K562 (cell line): ENCODE measurements around the gene OR6B2. TPM values are rescaled to one million over a fixed set of nuclear protein-coding genes. Genes with fewer than 3 reads are reported as not detected.

Experiments used
- ATAC-seq: fragments of 200-7000 bp; cut with Tn5 transposase; 3 replicates; pipeline ENCODE4 v1.9.1; 2020; ENCODE audit warnings: moderate library complexity
- BruUV-seq: library from RNA; stranded (reverse); fragments of 400-500 nt; replicated peaks from 2 replicates; lab custom pipeline; 2021; lab: Mats Ljungman, UMichigan
- CTCF ChIA-PET: fragments of 300-600 bp; formaldehyde crosslinking; extraction: SDS; loops from one replicate; lab custom pipeline; 2021; ENCODE audit warnings: low intra/inter-chr PET ratio; lab: Yijun Ruan, JAX
- POLR2A ChIA-PET: fragments of 300-600, 350-650 bp; sonication (Branson Sonifier 250); formaldehyde crosslinking; extraction: SDS; loops from one replicate; lab custom pipeline; 2021; ENCODE audit warnings: antibody characterized with exemption, inconsistent platforms; lab: Yijun Ruan, JAX
- DNase-seq, 4 experiments: peaks; one replicate each; pipeline versions ENCODE4 v3.0.0 to v3.0.0-alpha.2; 2011 to 2018; ENCODE audit warnings: low spot score in 3 of 4, mixed read lengths in 3 of 4; ENCODE audit errors: extremely low read depth in 1 of 4
- FAIRE-seq: peaks from 2 replicates; lab custom pipeline; 2011; peaks lifted over from hg19 to GRCh38; lab: Jason Lieb, UNC
- H2AFZ ChIP-seq: 2 replicates; pipeline ENCODE4 v1.6.0; 2011; ENCODE audit warnings: low read depth, low read length, control low read depth, inconsistent platforms
- H3K27ac ChIP-seq: fragments of 200-600 bp; 3 replicates; pipeline ENCODE4 v1.8.0; 2011; ENCODE audit warnings: low read depth, mild to moderate bottlenecking, control low read depth, inconsistent platforms, low read length, moderate library complexity, mixed read lengths; ENCODE audit errors: extremely low read depth
- H3K27me3 ChIP-seq, 2 experiments: fragments of 300-600 bp in 1 of 2; 2 replicates in 1 of 2; 3 replicates in 1 of 2; pipeline versions ENCODE4 v1.6.0 to v1.8.0; 2011; ENCODE audit warnings: inconsistent platforms in 2 of 2, low read length in 2 of 2, mild to moderate bottlenecking in 1 of 2, mixed read lengths in 1 of 2, moderate library complexity in 1 of 2; ENCODE audit not compliant: control insufficient read depth in 2 of 2, insufficient read depth in 2 of 2
- H3K36me3 ChIP-seq: fragments of 300-600 bp; 3 replicates; pipeline ENCODE4 v1.8.0; 2011; ENCODE audit warnings: mild to moderate bottlenecking, low read length, inconsistent platforms; ENCODE audit not compliant: control insufficient read depth, insufficient read depth
- H3K4me1 ChIP-seq, 2 experiments: fragments of 200-600 bp in 1 of 2; replicated peaks in 1 of 2; 2 replicates in 1 of 2; 3 replicates in 1 of 2; pipeline versions ENCODE4 v1.5.1 to v1.8.0; 2011; ENCODE audit warnings: inconsistent platforms in 2 of 2, low read length in 2 of 2, mild to moderate bottlenecking in 1 of 2, mixed read lengths in 1 of 2, moderate library complexity in 1 of 2; ENCODE audit not compliant: control insufficient read depth in 2 of 2, insufficient read depth in 2 of 2
- H3K4me2 ChIP-seq: 2 replicates; pipeline ENCODE4 v1.6.1; 2011; ENCODE audit warnings: low read length, control low read depth, inconsistent platforms, mixed read lengths; ENCODE audit not compliant: insufficient read depth
- H3K4me3 ChIP-seq: fragments of 200-600 bp; sonication (generic), shearing (Covaris generic); 2 replicates; pipeline ENCODE4 v1.5.1; 2016; ENCODE audit warnings: control low read depth, inconsistent platforms
- H3K79me2 ChIP-seq: fragments of 200-600 bp; 3 replicates; pipeline ENCODE4 v1.8.0; 2011; ENCODE audit warnings: low read length, inconsistent platforms; ENCODE audit not compliant: control insufficient read depth, insufficient read depth
- H3K9ac ChIP-seq, 2 experiments: 2 replicates each; pipeline versions ENCODE4 v1.6.0 to v1.6.1; 2011; ENCODE audit warnings: low read depth in 2 of 2, low read length in 2 of 2, control low read depth in 1 of 2, inconsistent platforms in 1 of 2, mild to moderate bottlenecking in 1 of 2, mixed read lengths in 1 of 2; ENCODE audit not compliant: insufficient read depth in 1 of 2
- H3K9me1 ChIP-seq: one replicate; pipeline ENCODE4 v1.6.0; 2011; ENCODE audit warnings: inconsistent platforms, mild to moderate bottlenecking, low read length, moderate library complexity; ENCODE audit not compliant: control insufficient read depth, insufficient read depth
- H3K9me3 ChIP-seq: replicated peaks from 2 replicates; pipeline ENCODE4 v1.5.1; 2011; ENCODE audit warnings: low read depth, low read length, inconsistent platforms; ENCODE audit not compliant: control insufficient read depth, insufficient read depth
- H4K20me1 ChIP-seq: replicated peaks from 2 replicates; pipeline ENCODE4 v1.6.1; 2011; ENCODE audit warnings: low read length, inconsistent platforms, mixed read lengths; ENCODE audit not compliant: control insufficient read depth, insufficient read depth
- ARID4B ChIP-seq: sonication (generic); formaldehyde crosslinking; IDR thresholded peaks from 2 replicates; pipeline ENCODE4 v1.8.0; 2022; ENCODE audit warnings: mild to moderate bottlenecking, missing genetic modification reagents
- BRF2 ChIP-seq: IDR thresholded peaks from 3 replicates; pipeline ENCODE4 v1.6.1; 2011; ENCODE audit warnings: borderline replicate concordance, mild to moderate bottlenecking; ENCODE audit not compliant: insufficient read length, insufficient read depth
- CBFB ChIP-seq: sonication (generic); formaldehyde crosslinking; IDR thresholded peaks from 2 replicates; pipeline ENCODE4 v1.4.0; 2020; ENCODE audit warnings: mild to moderate bottlenecking, missing genetic modification reagents
- DDX20 ChIP-seq: fragments of 450-650 bp; IDR thresholded peaks from 2 replicates; pipeline ENCODE4 v1.6.1; 2016; ENCODE audit warnings: missing genetic modification characterization, low read depth, mild to moderate bottlenecking, missing compliant biosample characterization, moderate library complexity
- ILF3 ChIP-seq: fragments of 450-650 bp; IDR thresholded peaks from 2 replicates; pipeline ENCODE4 v1.6.1; 2018; ENCODE audit warnings: antibody characterized with exemption, mild to moderate bottlenecking, moderate library complexity, borderline replicate concordance
- KAT8 ChIP-seq: fragments of 450-650 bp; IDR thresholded peaks from 2 replicates; pipeline ENCODE4 v1.6.1; 2016; ENCODE audit warnings: low read depth, mild to moderate bottlenecking
- MAFF ChIP-seq: IDR thresholded peaks from 2 replicates; pipeline ENCODE4 v1.6.1; 2012; ENCODE audit warnings: low read length, improper control_type of control experiment
- SPI1 ChIP-seq: IDR thresholded peaks from 2 replicates; pipeline ENCODE4 v1.6.1; 2011; ENCODE audit warnings: low read depth, low read length, control low read depth, borderline replicate concordance
- TRIM24 ChIP-seq, 2 experiments: fragments of 450-650 bp; IDR thresholded peaks; 2 replicates each; pipeline ENCODE4 v1.6.1; 2016
- ZNF121 ChIP-seq: sonication (generic); formaldehyde crosslinking; conservative IDR thresholded peaks from 2 replicates; pipeline ENCODE4 v1.8.0; 2022; ENCODE audit warnings: missing genetic modification reagents
- ZNF134 ChIP-seq: fragments of 250-450 bp; sonication (Bioruptor Pico); conservative IDR thresholded peaks from 2 replicates; pipeline ENCODE4 v1.4.0; 2020
- ZNF778 ChIP-seq: fragments of 450-650 bp; formaldehyde crosslinking; IDR thresholded peaks from 2 replicates; pipeline ENCODE4 v1.4.0; 2020; ENCODE audit warnings: mild to moderate bottlenecking, moderate library complexity
- WGBS: fragments of 100-300 bp; shearing (Covaris generic); methylation state at CpG from one replicate; pipeline ENCODE4 v1.1.6; 2016; ENCODE audit warnings: low coverage, mixed read lengths; ENCODE audit not compliant: insufficient coverage; ENCODE audit errors: missing lambda C conversion rate; 5-methylcytosine and 5-hydroxymethylcytosine counted together
- in situ Hi-C: fragments of 300-500 bp; cut with MboI; formaldehyde crosslinking; loops from 4 replicates; pipeline ENCODE4 v1.15.0; 2018; ENCODE audit warnings: inconsistent platforms, mixed read lengths
- intact Hi-C: fragments of 100-400 bp; cut with micrococcal nuclease; formaldehyde crosslinking; loops from 2 replicates; pipeline ENCODE4 v1.14.2; 2022
- polyA plus RNA-seq, 8 experiments: library from polyadenylated mRNA; depleted of rRNA in 4 of 8; stranded (reverse) in 5 of 8; unstranded in 3 of 8; fragments of >200 nt; fragmentation: Nextera tagmentation in 2 of 8; fragmentation: Illumina TruSeq in 1 of 8; extraction: Ambion mirVana in 2 of 8; extraction: Trizol in 1 of 8; gene quantifications; 2 replicates each; pipeline versions ENCODE4 v1.2.1 to v1.2.3, GENCODE V29; 2011 to 2014; ENCODE audit warnings: inconsistent platforms in 1 of 8, missing spikeins in 1 of 8
- total RNA-seq, 7 experiments: library from RNA; depleted of rRNA in 6 of 7; stranded (reverse); fragments of >200 nt in 6 of 7; fragmentation: Illumina TruSeq in 2 of 7; extraction: Trizol in 2 of 7; gene quantifications; 2 replicates each; pipeline versions ENCODE4 v1.2.1 to v1.2.3, GENCODE V29; 2011 to 2021; ENCODE audit warnings: low replicate concordance in 1 of 7
- TF ChIP-seq, protein P1 (sequence below): IDR thresholded peaks from 2 replicates; pipeline ENCODE4 v1.6.1; 2012; ENCODE audit warnings: low read depth, low read length, improper control_type of control experiment, borderline replicate concordance
- TF ChIP-seq, protein P2 (sequence below): fragments of 450-650 bp; formaldehyde crosslinking; IDR thresholded peaks from 2 replicates; pipeline ENCODE4 v1.4.0; 2022; ENCODE audit warnings: missing genetic modification characterization

OR6B2 gene
- total and polyA plus RNA-seq, 9 of the 15 experiments (the other 6 are each of a cell fraction or from before 2014, with no cell fraction given): not detected

- no peaks in the 10 kb centered on the region for H3K79me2 ChIP-seq
- H3K9me1 ChIP-seq: no peaks in the 10 kb centered on the region
- TF ChIP-seq BRF2 (no peak), KAT8 (no peak), ZNF134 (CRISPR knock-in tag) (no peak), DDX20 (tag) (no peak), ARID4B (no peak), ZNF778 (CRISPR knock-in tag) (no peak), CBFB (CRISPR knock-in tag) (no peak), TRIM24 (IDR thresholded peaks at IDR 0.05) (no peak), MAFF (no peak), SPI1 (no peak), ILF3 (no peak), ZNF121 (CRISPR knock-in tag) (no peak)
- TF ChIP-seq, protein P1, sequence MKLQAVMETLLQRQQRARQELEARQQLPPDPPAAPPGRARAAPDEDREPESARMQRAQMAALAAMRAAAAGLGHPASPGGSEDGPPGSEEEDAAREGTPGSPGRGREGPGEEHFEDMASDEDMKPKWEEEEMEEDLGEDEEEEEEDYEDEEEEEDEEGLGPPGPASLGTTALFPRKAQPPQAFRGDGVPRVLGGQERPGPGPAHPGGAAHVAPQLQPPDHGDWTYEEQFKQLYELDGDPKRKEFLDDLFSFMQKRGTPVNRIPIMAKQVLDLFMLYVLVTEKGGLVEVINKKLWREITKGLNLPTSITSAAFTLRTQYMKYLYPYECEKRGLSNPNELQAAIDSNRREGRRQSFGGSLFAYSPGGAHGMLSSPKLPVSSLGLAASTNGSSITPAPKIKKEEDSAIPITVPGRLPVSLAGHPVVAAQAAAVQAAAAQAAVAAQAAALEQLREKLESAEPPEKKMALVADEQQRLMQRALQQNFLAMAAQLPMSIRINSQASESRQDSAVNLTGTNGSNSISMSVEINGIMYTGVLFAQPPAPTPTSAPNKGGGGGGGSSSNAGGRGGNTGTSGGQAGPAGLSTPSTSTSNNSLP: no peak
- TF ChIP-seq, protein P2, sequence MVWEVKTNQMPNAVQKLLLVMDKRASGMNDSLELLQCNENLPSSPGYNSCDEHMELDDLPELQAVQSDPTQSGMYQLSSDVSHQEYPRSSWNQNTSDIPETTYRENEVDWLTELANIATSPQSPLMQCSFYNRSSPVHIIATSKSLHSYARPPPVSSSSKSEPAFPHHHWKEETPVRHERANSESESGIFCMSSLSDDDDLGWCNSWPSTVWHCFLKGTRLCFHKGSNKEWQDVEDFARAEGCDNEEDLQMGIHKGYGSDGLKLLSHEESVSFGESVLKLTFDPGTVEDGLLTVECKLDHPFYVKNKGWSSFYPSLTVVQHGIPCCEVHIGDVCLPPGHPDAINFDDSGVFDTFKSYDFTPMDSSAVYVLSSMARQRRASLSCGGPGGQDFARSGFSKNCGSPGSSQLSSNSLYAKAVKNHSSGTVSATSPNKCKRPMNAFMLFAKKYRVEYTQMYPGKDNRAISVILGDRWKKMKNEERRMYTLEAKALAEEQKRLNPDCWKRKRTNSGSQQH: no peak
- ChIA-PET CTCF (no interaction called here), POLR2A (no interaction called here)
- BruUV-seq: no TSS peak
- H3K36me3 ChIP-seq: no peaks in the 10 kb centered on the region
- H3K4me2 ChIP-seq: no peak overlapping the region
- no peak overlapping the region for H3K4me3 ChIP-seq
- H3K4me1 ChIP-seq: no peaks in the 10 kb centered on the region
- in situ Hi-C loops (no loop called here), intact Hi-C loops (no loop called here)
- no peak for DNase-seq
- H3K27me3 ChIP-seq: no peaks in the 10 kb centered on the region
- no peak overlapping the region for H2AFZ ChIP-seq
- no peaks in the 10 kb centered on the region for H3K9me3 ChIP-seq
- H3K27ac ChIP-seq: no peak overlapping the region
- WGBS: 0% methylated on average over 5 of the region's 5 CpGs
- no peak overlapping the region for H3K9ac ChIP-seq
- H4K20me1 ChIP-seq: no peaks in the 10 kb centered on the region
- ATAC-seq: no peak
- FAIRE-seq: no peak
Measured at GRCh38 chr2:240074545-240074944, 44.3 kb upstream of the OR6B2 start.
